ENCODE measurements around the gene NKTR.

NKTR gene

GRCh38 chr3:42692667-42693529 is 92.4 kb downstream of the NKTR start:
- Histone ChIP-seq H3K36me3 (ENCODE audit: control insufficient read depth in 1 of 2, insufficient read depth in 2 of 2, low read length in 2 of 2) (no peaks in the 10 kb centered on the region), H3K27me3 (ENCODE audit: control insufficient read depth in 1 of 2, insufficient read depth in 2 of 2, low read length in 2 of 2) (peaks cover 0 to 9% of the 10 kb centered on the region in 2 donors), H3K9ac (ENCODE audit: low read depth in 1 of 2, low read length in 2 of 2) (no peak overlapping the region), H3K9me3 (ENCODE audit: control insufficient read depth in 1 of 2, low read length in 2 of 2) (no peaks in the 10 kb centered on the region), H3K4me3 (ENCODE audit: low read depth in 1 of 2, low read length in 2 of 2) (no peak overlapping the region), H3K4me1 (ENCODE audit: control insufficient read depth in 1 of 2, insufficient read depth in 2 of 2, low read length in 2 of 2) (no peaks in the 10 kb centered on the region), H3K27ac (ENCODE audit: low read depth, low read length) (no peak overlapping the region)

- no peaks in the 10 kb centered on the region for H3K4me1 ChIP-seq (ENCODE audit: control insufficient read depth in 1 of 2, insufficient read depth in 2 of 2, low read length in 2 of 2)
- H3K9ac ChIP-seq (ENCODE audit: low read depth in 1 of 2, low read length in 2 of 2) = no peak overlapping the region
- no peak overlapping the region for H3K4me3 ChIP-seq (ENCODE audit: low read depth in 1 of 2, low read length in 2 of 2)
- no peaks in the 10 kb centered on the region for H3K36me3 ChIP-seq (ENCODE audit: control insufficient read depth in 1 of 2, insufficient read depth in 2 of 2, low read length in 2 of 2)
- no peaks in the 10 kb centered on the region for H3K9me3 ChIP-seq (ENCODE audit: control insufficient read depth in 1 of 2, low read length in 2 of 2)
- peaks cover 0 to 9% of the 10 kb centered on the region in 2 donors for H3K27me3 ChIP-seq (ENCODE audit: control insufficient read depth in 1 of 2, insufficient read depth in 2 of 2, low read length in 2 of 2)
- H3K27ac ChIP-seq (ENCODE audit: low read depth, low read length) = no peak overlapping the region
Measured at GRCh38 chr3:42693530-42693930, 93.0 kb downstream of the NKTR start.

- Histone ChIP-seq H3K4me3 (ENCODE audit: low read depth in 1 of 2, low read length in 2 of 2) (no peak overlapping the region), H3K27ac (ENCODE audit: low read depth, low read length) (no peak overlapping the region), H3K9ac (ENCODE audit: low read depth in 1 of 2, low read length in 2 of 2) (no peak overlapping the region), H3K4me1 (ENCODE audit: control insufficient read depth in 1 of 2, insufficient read depth in 2 of 2, low read length in 2 of 2) (no peaks in the 10 kb centered on the region), H3K36me3 (ENCODE audit: control insufficient read depth in 1 of 2, insufficient read depth in 2 of 2, low read length in 2 of 2) (no peaks in the 10 kb centered on the region), H3K9me3 (ENCODE audit: control insufficient read depth in 1 of 2, low read length in 2 of 2) (no peaks in the 10 kb centered on the region), H3K27me3 (ENCODE audit: control insufficient read depth in 1 of 2, insufficient read depth in 2 of 2, low read length in 2 of 2) (peaks cover 0 to 9% of the 10 kb centered on the region in 2 donors)
Measured at GRCh38 chr3:42694366-42694765, 93.9 kb downstream of the NKTR start.

GRCh38 chr3:42696356-42697288 is 96.1 kb downstream of the NKTR start:
- Histone ChIP-seq H3K36me3 (ENCODE audit: control insufficient read depth in 1 of 2, insufficient read depth in 2 of 2, low read length in 2 of 2) (no peaks in the 10 kb centered on the region), H3K4me1 (ENCODE audit: control insufficient read depth in 1 of 2, insufficient read depth in 2 of 2, low read length in 2 of 2) (no peaks in the 10 kb centered on the region), H3K27ac (ENCODE audit: low read depth, low read length) (no peak overlapping the region), H3K9me3 (ENCODE audit: control insufficient read depth in 1 of 2, low read length in 2 of 2) (no peaks in the 10 kb centered on the region), H3K9ac (ENCODE audit: low read depth in 1 of 2, low read length in 2 of 2) (no peak overlapping the region), H3K27me3 (ENCODE audit: control insufficient read depth in 1 of 2, insufficient read depth in 2 of 2, low read length in 2 of 2) (peaks cover 0 to 9% of the 10 kb centered on the region in 2 donors), H3K4me3 (ENCODE audit: low read depth in 1 of 2, low read length in 2 of 2) (no peak overlapping the region)

DNA sequence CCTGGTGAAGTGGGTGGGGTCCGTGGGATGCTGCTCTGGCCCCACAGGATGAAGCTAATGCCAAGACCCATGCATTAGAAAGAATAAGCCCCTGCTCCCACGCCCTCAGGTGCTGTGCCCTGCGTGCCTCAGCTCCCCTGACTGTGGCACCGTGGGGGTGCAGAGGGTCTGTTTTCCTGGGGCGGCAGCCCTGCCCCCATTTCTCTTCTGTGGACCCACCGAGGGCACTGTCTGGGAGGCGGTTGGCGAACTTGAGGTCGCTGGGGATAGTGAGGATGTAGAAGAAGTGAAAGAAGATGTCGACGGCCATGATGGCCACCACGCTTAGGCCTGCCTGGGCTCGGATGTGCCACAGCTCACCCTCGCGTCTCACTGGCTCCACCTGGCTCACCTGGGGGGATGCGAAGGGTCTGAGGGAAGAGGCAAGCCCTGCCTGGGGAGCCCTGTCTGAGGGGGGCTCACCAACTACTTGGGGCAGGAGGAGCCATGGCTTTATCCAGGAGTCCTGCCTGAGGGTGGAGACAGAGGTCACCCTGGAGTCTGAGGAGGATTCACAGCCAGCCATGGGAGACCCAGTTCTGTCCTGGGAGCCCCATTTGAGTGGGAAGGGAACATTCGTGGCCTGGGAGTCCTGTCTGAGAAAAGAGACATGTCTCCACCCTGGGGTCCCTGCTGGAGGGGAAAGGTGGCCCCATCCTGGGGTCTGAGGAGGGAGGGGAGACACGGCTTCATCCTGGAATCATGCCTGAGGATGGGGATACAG is 97.0 kb downstream of the NKTR start:
- peaks cover 0 to 12% of the 10 kb centered on the region in 2 donors for H3K27me3 ChIP-seq (ENCODE audit: control insufficient read depth in 1 of 2, insufficient read depth in 2 of 2, low read length in 2 of 2)
- H3K4me3 ChIP-seq (ENCODE audit: low read depth in 1 of 2, low read length in 2 of 2) = no peak overlapping the region
- H3K9ac ChIP-seq (ENCODE audit: low read depth in 1 of 2, low read length in 2 of 2) = no peak overlapping the region
- H3K4me1 ChIP-seq (ENCODE audit: control insufficient read depth in 1 of 2, insufficient read depth in 2 of 2, low read length in 2 of 2) = no peaks in the 10 kb centered on the region
- no peaks in the 10 kb centered on the region for H3K36me3 ChIP-seq (ENCODE audit: control insufficient read depth in 1 of 2, insufficient read depth in 2 of 2, low read length in 2 of 2)
- no peaks in the 10 kb centered on the region for H3K9me3 ChIP-seq (ENCODE audit: control insufficient read depth in 1 of 2, low read length in 2 of 2)
- no peak overlapping the region for H3K27ac ChIP-seq (ENCODE audit: low read depth, low read length)
